GM21737 (cell line): ENCODE measurements around the gene TMEM37.

Experiments used
- ATAC-seq: cut with Tn5 transposase; IDR thresholded peaks from one replicate; pipeline ENCODE4 v1.9.1; 2021; ENCODE audit warnings: mild to moderate bottlenecking, moderate library complexity; ENCODE audit not compliant: unreplicated experiment

The TMEM37 gene

GRCh38 chr2:119451336-119452050 lies 19.8 kb downstream of the TMEM37 start:
- ATAC-seq, result no peak

GRCh38 chr2:119453972-119454593 lies 22.4 kb downstream of the TMEM37 start:
- no peak for ATAC-seq

- ATAC-seq, result no peak
Measured at GRCh38 chr2:119455066-119455718, 23.5 kb downstream of the TMEM37 start.

GRCh38 chr2:119460076-119460475 lies 28.4 kb downstream of the TMEM37 start:
- no peak for ATAC-seq

- no peak for ATAC-seq
Measured at GRCh38 chr2:119461811-119462210, 30.2 kb downstream of the TMEM37 start.

- ATAC-seq, result no peak
Measured at GRCh38 chr2:119462574-119462973, 30.9 kb downstream of the TMEM37 start.

- ATAC-seq, result no peak
Measured at GRCh38 chr2:119463136-119463535, 31.5 kb downstream of the TMEM37 start.

GRCh38 chr2:119463990-119464389 lies 32.3 kb downstream of the TMEM37 start:
- no peak for ATAC-seq

- no peak for ATAC-seq
Measured at GRCh38 chr2:119464981-119465380, 33.3 kb downstream of the TMEM37 start.

GRCh38 chr2:119465687-119466086 lies 34.0 kb downstream of the TMEM37 start:
- ATAC-seq, result no peak

GRCh38 chr2:119466373-119466772 lies 34.7 kb downstream of the TMEM37 start:
- no peak for ATAC-seq

GRCh38 chr2:119468154-119468955 lies 36.7 kb downstream of the TMEM37 start:
- ATAC-seq, result no peak

GRCh38 chr2:119469131-119469530 lies 37.5 kb downstream of the TMEM37 start:
- no peak for ATAC-seq

- no peak for ATAC-seq
Measured at GRCh38 chr2:119469661-119470297, 38.1 kb downstream of the TMEM37 start.

- ATAC-seq, result no peak
Measured at GRCh38 chr2:119472749-119473148, 41.1 kb downstream of the TMEM37 start.

GRCh38 chr2:119473621-119474370 lies 42.1 kb downstream of the TMEM37 start:
- no peak for ATAC-seq

GRCh38 chr2:119474371-119475224 lies 42.9 kb downstream of the TMEM37 start:
- no peak for ATAC-seq

GRCh38 chr2:119475225-119475856 lies 43.7 kb downstream of the TMEM37 start:
- no peak for ATAC-seq

GRCh38 chr2:119475857-119476244 lies 44.2 kb downstream of the TMEM37 start:
- ATAC-seq, result no peak
